IMR-90 (cell line): ENCODE measurements around the gene KCTD20. TPM values are rescaled to one million over a fixed set of nuclear protein-coding genes. Genes with fewer than 3 reads are reported as not detected.

ENCODE experiments used
- ATAC-seq: fragments of 200-7000 bp; cut with Tn5 transposase; 2 replicates; pipeline ENCODE4 v1.9.1; 2020; ENCODE audit warnings: low read depth, mild to moderate bottlenecking, moderate library complexity
- BruUV-seq: library from RNA; stranded (reverse); fragments of 400-500 nt; replicated peaks from 2 replicates; lab custom pipeline; 2021; lab: Mats Ljungman, UMichigan
- CTCF ChIA-PET: fragments of 300-600 bp; formaldehyde crosslinking; extraction: SDS; loops from one replicate; lab custom pipeline; 2021; ENCODE audit warnings: antibody characterized with exemption; lab: Yijun Ruan, JAX
- POLR2A ChIA-PET: fragments of 300-600 bp; sonication (Branson Sonifier 250); formaldehyde crosslinking; loops from one replicate; lab custom pipeline; 2022; ENCODE audit warnings: antibody characterized with exemption; ENCODE audit not compliant: unreplicated experiment; lab: Charles Lee
- DNase-seq: peaks from one replicate; pipeline ENCODE4 v3.0.0; 2013
- H2AFZ ChIP-seq: replicated peaks from 2 replicates; pipeline ENCODE3; 2013; ENCODE audit warnings: low read length, mild to moderate bottlenecking; ENCODE audit not compliant: poor library complexity
- H2AK5ac ChIP-seq: 2 replicates; pipeline ENCODE4 v1.6.1; 2013; ENCODE audit warnings: low read depth, low read length, inconsistent platforms
- H2AK9ac ChIP-seq: replicated peaks from 2 replicates; pipeline ENCODE3; 2013; ENCODE audit warnings: mild to moderate bottlenecking, low read depth, low read length, moderate library complexity; ENCODE audit not compliant: poor library complexity
- H2BK120ac ChIP-seq: 2 replicates; pipeline ENCODE4 v1.6.1; 2013; ENCODE audit warnings: low read depth, low read length, inconsistent platforms
- H2BK15ac ChIP-seq: 3 replicates; pipeline ENCODE4 v1.6.1; 2013; ENCODE audit warnings: low read depth, low read length, inconsistent platforms
- H2BK20ac ChIP-seq: 2 replicates; pipeline ENCODE4 v1.6.1; 2013; ENCODE audit warnings: low read depth, mild to moderate bottlenecking, inconsistent platforms, low read length, moderate library complexity
- H2BK5ac ChIP-seq: 2 replicates; pipeline ENCODE4 v1.6.1; 2013; ENCODE audit warnings: mild to moderate bottlenecking, low read depth, low read length, inconsistent platforms; ENCODE audit not compliant: poor library complexity, severe bottlenecking
- H3K14ac ChIP-seq: replicated peaks from 2 replicates; pipeline ENCODE4 v1.6.1; 2013; ENCODE audit warnings: low read depth, low read length, inconsistent platforms
- H3K18ac ChIP-seq: 2 replicates; pipeline ENCODE4 v1.6.1; 2013; ENCODE audit warnings: low read depth, low read length, control low read depth
- H3K23ac ChIP-seq: 2 replicates; pipeline ENCODE4 v1.6.1; 2013; ENCODE audit warnings: low read depth, low read length, inconsistent platforms
- H3K27ac ChIP-seq: 2 replicates; pipeline ENCODE4 v1.5.1; 2013; ENCODE audit warnings: mild to moderate bottlenecking, control low read depth, low read length; ENCODE audit not compliant: insufficient read depth
- H3K27me3 ChIP-seq: 2 replicates; pipeline ENCODE4 v1.6.1; 2013; ENCODE audit warnings: low read length; ENCODE audit not compliant: control insufficient read depth, insufficient read depth
- H3K36me3 ChIP-seq: 2 replicates; pipeline ENCODE4 v1.6.1; 2013; ENCODE audit warnings: low read length, mixed read lengths; ENCODE audit not compliant: control insufficient read depth, insufficient read depth
- H3K4ac ChIP-seq: 2 replicates; pipeline ENCODE4 v1.6.1; 2013; ENCODE audit warnings: low read depth, low read length, inconsistent platforms
- H3K4me1 ChIP-seq: 2 replicates; pipeline ENCODE4 v1.6.1; 2013; ENCODE audit warnings: low read length, mixed read lengths; ENCODE audit not compliant: control insufficient read depth, insufficient read depth
- H3K4me2 ChIP-seq: 2 replicates; pipeline ENCODE4 v1.6.1; 2013; ENCODE audit warnings: low read depth, mild to moderate bottlenecking, control low read depth, low read length, moderate library complexity
- H3K4me3 ChIP-seq: 2 replicates; pipeline ENCODE4 v1.5.1; 2013; ENCODE audit warnings: low read depth, mild to moderate bottlenecking, control low read depth, low read length, moderate library complexity; ENCODE audit not compliant: insufficient read depth
- H3K56ac ChIP-seq: 2 replicates; pipeline ENCODE4 v1.6.1; 2013; ENCODE audit warnings: low read length, inconsistent platforms; ENCODE audit not compliant: insufficient read depth; ENCODE audit errors: extremely low read depth
- H3K79me1 ChIP-seq, 2 experiments: 2 replicates each; pipeline ENCODE4 v1.6.1; 2013; ENCODE audit warnings: low read length in 2 of 2, inconsistent platforms in 1 of 2, low read depth in 1 of 2
- H3K9ac ChIP-seq: 2 replicates; pipeline ENCODE4 v1.6.1; 2013; ENCODE audit warnings: low read depth, low read length, control low read depth
- H3K9me1 ChIP-seq: 2 replicates; pipeline ENCODE4 v1.6.1; 2013; ENCODE audit warnings: low read length, inconsistent platforms; ENCODE audit not compliant: insufficient read depth
- H3K9me3 ChIP-seq: 2 replicates; pipeline ENCODE4 v1.6.1; 2013; ENCODE audit warnings: low read length; ENCODE audit not compliant: control insufficient read depth, insufficient read depth
- H4K20me1 ChIP-seq: 2 replicates; pipeline ENCODE4 v1.6.1; 2013; ENCODE audit warnings: low read length, inconsistent platforms; ENCODE audit not compliant: insufficient read depth
- H4K5ac ChIP-seq: 2 replicates; pipeline ENCODE4 v1.6.1; 2013; ENCODE audit warnings: mild to moderate bottlenecking, low read depth, low read length, control low read depth
- H4K8ac ChIP-seq, 2 experiments: 2 replicates each; pipeline ENCODE4 v1.6.1; 2013; ENCODE audit warnings: low read depth in 2 of 2, low read length in 2 of 2, control low read depth in 1 of 2, inconsistent platforms in 1 of 2
- H4K91ac ChIP-seq: 2 replicates; pipeline ENCODE4 v1.6.1; 2013; ENCODE audit warnings: low read depth, low read length, inconsistent platforms; ENCODE audit not compliant: insufficient read depth
- CHD1 ChIP-seq: IDR thresholded peaks from 2 replicates; pipeline ENCODE4 v1.6.1; 2012; ENCODE audit warnings: low read depth, low read length, improper control_type of control experiment
- FOS ChIP-seq: fragments of 150-350 bp; IDR thresholded peaks from 2 replicates; pipeline ENCODE4 v1.6.1; 2016; ENCODE audit warnings: low read depth, low read length
- MAFK ChIP-seq: IDR thresholded peaks from 2 replicates; pipeline ENCODE4 v1.6.1; 2012; ENCODE audit warnings: low read depth, low read length, improper control_type of control experiment
- MAZ ChIP-seq: IDR thresholded peaks from 2 replicates; pipeline ENCODE4 v1.6.1; 2012; ENCODE audit warnings: low read depth, mild to moderate bottlenecking, low read length, improper control_type of control experiment, moderate library complexity, borderline replicate concordance
- MXI1 ChIP-seq: IDR thresholded peaks from 2 replicates; pipeline ENCODE4 v1.6.1; 2012; ENCODE audit warnings: low read depth, mild to moderate bottlenecking, low read length, moderate library complexity, borderline replicate concordance
- NFE2L2 ChIP-seq: fragments of 150-350 bp; IDR thresholded peaks from 2 replicates; pipeline ENCODE4 v1.6.1; 2016; ENCODE audit warnings: low read depth, mild to moderate bottlenecking, low read length
- RCOR1 ChIP-seq: IDR thresholded peaks from 2 replicates; pipeline ENCODE4 v1.6.1; 2012; ENCODE audit warnings: mild to moderate bottlenecking, low read length, improper control_type of control experiment; ENCODE audit not compliant: insufficient replicate concordance
- WGBS, 2 experiments: methylation state at CpG; one replicate each; pipeline versions ENCODE4 v1.1.5 to v1.1.7; 2013; ENCODE audit warnings: missing lambda C conversion rate in 2 of 2; ENCODE audit not compliant: insufficient read length in 1 of 2; ENCODE audit errors: extremely low coverage in 2 of 2; 5-methylcytosine and 5-hydroxymethylcytosine counted together
- dilution Hi-C: fragments of 300-500 bp; cut with HindIII; formaldehyde crosslinking; loops from one replicate; pipeline ENCODE4 v1.14.3; 2018; ENCODE audit warnings: low sequenced_read_pairs; ENCODE audit not compliant: unreplicated experiment
- in situ Hi-C: fragments of 300-500 bp; cut with MboI; formaldehyde crosslinking; loops from 3 replicates; pipeline ENCODE4 v1.14.3; 2019; ENCODE audit warnings: low sequenced_read_pairs, inconsistent platforms, mixed read lengths
- intact Hi-C: fragments of 100-400 bp; cut with micrococcal nuclease; formaldehyde crosslinking; loops from 2 replicates; pipeline ENCODE4 v1.10.0; 2022
- polyA plus RNA-seq, 3 experiments: library from polyadenylated mRNA; depleted of rRNA; stranded (reverse); fragments of >200 nt; gene quantifications; 2 replicates each; pipeline ENCODE4 v1.2.3, GENCODE V29; 2012; ENCODE audit warnings: low replicate concordance in 1 of 3
- total RNA-seq: library from RNA; depleted of rRNA; stranded (reverse); fragments of >200 nt; gene quantifications from 2 replicates; pipeline ENCODE4 v1.2.3, GENCODE V29; 2012
- TF ChIP-seq, protein P1 (sequence below): conservative IDR thresholded peaks from 2 replicates; pipeline ENCODE4 v1.5.1; 2012; ENCODE audit warnings: mild to moderate bottlenecking, low read depth, low read length, improper control_type of control experiment
- TF ChIP-seq, protein P2 (sequence below): fragments of 150-350 bp; IDR thresholded peaks from 2 replicates; pipeline ENCODE4 v1.6.1; 2017; ENCODE audit warnings: mild to moderate bottlenecking, antibody characterized with exemption, low read length, low read depth

KCTD20 gene
- total and polyA plus RNA-seq, 2 of the 4 experiments (the other 2 are of a cell fraction) = 55.4 to 150 TPM

DNA sequence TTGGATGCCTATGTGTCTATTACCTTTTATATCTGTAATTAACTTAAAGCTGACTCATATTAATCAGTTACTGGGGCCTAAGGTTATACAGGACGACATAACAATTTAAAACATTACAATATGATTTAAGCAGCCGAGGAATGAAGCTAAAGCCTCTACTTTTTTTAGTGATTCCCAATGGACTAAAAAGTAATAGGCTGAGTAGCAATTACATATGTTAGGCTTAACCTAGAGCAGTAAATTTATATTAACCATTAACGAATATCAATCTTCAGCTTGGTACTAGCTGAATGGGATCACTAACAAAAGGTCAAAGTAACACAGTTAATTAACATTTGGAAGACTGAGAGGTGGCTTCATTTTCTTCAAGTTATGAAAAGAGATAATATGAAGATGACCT lies 61.4 kb downstream of the KCTD20 start:
- no peak for ATAC-seq
- no TSS peak for BruUV-seq
- Histone ChIP-seq H3K4me1 (no peaks in the 10 kb centered on the region), H3K27me3 (no peaks in the 10 kb centered on the region), H2AFZ (no peak overlapping the region), H3K9ac (no peak overlapping the region), H3K14ac (no peak overlapping the region), H3K18ac (no peak overlapping the region), H3K4me3 (no peak overlapping the region), H3K9me1 (peaks cover 6% of the 10 kb centered on the region), H4K5ac (no peak overlapping the region), H4K8ac (no peak overlapping the region), H3K4me2 (no peak overlapping the region), H3K27ac (no peak overlapping the region), H4K20me1 (peaks cover 4% of the 10 kb centered on the region), H2AK9ac (no peak overlapping the region), H3K36me3 (peaks cover 11% of the 10 kb centered on the region), H2BK5ac (no peak overlapping the region), H3K56ac (no peak overlapping the region), H2BK20ac (no peak overlapping the region), H2AK5ac (no peak overlapping the region), H2BK120ac (no peak overlapping the region), H4K91ac (no peak overlapping the region), H3K79me1 (peaks cover 9 to 13% of the 10 kb centered on the region in 2 experiments; a peak in 3 of 4 replicates), H3K4ac (no peak overlapping the region), H3K23ac (no peak overlapping the region), H2BK15ac (no peak overlapping the region), H3K9me3 (no peaks in the 10 kb centered on the region)
- ChIA-PET CTCF (interaction anchor here (1.8 kb wide), 1 partner anchor 12 kb away, joined by 5 read pairs; no protein-coding TSS in a partner anchor), POLR2A (interaction anchor here (0.5 kb wide), 1 partner anchor 104 kb away, joined by 3 read pairs; no protein-coding TSS in a partner anchor)
- in situ Hi-C loops (no loop called here), intact Hi-C loops (no loop called here), dilution Hi-C loops (no loop called here)
- no CpG with 5 or more reads among the region's 3 CpGs for WGBS, 2 experiments
- DNase-seq = no peak
- TF ChIP-seq, protein P1, sequence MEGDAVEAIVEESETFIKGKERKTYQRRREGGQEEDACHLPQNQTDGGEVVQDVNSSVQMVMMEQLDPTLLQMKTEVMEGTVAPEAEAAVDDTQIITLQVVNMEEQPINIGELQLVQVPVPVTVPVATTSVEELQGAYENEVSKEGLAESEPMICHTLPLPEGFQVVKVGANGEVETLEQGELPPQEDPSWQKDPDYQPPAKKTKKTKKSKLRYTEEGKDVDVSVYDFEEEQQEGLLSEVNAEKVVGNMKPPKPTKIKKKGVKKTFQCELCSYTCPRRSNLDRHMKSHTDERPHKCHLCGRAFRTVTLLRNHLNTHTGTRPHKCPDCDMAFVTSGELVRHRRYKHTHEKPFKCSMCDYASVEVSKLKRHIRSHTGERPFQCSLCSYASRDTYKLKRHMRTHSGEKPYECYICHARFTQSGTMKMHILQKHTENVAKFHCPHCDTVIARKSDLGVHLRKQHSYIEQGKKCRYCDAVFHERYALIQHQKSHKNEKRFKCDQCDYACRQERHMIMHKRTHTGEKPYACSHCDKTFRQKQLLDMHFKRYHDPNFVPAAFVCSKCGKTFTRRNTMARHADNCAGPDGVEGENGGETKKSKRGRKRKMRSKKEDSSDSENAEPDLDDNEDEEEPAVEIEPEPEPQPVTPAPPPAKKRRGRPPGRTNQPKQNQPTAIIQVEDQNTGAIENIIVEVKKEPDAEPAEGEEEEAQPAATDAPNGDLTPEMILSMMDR = no peak
- no peak for TF ChIP-seq NFE2L2
- no peak for TF ChIP-seq MAFK
- TF ChIP-seq, protein P2, sequence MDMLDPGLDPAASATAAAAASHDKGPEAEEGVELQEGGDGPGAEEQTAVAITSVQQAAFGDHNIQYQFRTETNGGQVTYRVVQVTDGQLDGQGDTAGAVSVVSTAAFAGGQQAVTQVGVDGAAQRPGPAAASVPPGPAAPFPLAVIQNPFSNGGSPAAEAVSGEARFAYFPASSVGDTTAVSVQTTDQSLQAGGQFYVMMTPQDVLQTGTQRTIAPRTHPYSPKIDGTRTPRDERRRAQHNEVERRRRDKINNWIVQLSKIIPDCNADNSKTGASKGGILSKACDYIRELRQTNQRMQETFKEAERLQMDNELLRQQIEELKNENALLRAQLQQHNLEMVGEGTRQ = no peak
- TF ChIP-seq MXI1 = no peak
- no peak for TF ChIP-seq RCOR1
- no peak for TF ChIP-seq CHD1
- no peak for TF ChIP-seq FOS
- TF ChIP-seq MAZ = no peak
